GM20431 (cell line): ENCODE measurements around the gene CACNG6.
"Not testable (repeated sequence)": the region's sequence is repeated elsewhere in the genome, so short reads cannot be mapped to it uniquely, and the experiment has no call there.

ENCODE experiments used
- in situ Hi-C: fragments of 300-500 bp; cut with MseI, MboI; formaldehyde crosslinking; loops from one replicate; pipeline ENCODE4 v1.15.0; 2020; ENCODE audit warnings: low sequenced_read_pairs; ENCODE audit not compliant: unreplicated experiment

Gene CACNG6, protein sequence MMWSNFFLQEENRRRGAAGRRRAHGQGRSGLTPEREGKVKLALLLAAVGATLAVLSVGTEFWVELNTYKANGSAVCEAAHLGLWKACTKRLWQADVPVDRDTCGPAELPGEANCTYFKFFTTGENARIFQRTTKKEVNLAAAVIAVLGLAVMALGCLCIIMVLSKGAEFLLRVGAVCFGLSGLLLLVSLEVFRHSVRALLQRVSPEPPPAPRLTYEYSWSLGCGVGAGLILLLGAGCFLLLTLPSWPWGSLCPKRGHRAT

DNA sequence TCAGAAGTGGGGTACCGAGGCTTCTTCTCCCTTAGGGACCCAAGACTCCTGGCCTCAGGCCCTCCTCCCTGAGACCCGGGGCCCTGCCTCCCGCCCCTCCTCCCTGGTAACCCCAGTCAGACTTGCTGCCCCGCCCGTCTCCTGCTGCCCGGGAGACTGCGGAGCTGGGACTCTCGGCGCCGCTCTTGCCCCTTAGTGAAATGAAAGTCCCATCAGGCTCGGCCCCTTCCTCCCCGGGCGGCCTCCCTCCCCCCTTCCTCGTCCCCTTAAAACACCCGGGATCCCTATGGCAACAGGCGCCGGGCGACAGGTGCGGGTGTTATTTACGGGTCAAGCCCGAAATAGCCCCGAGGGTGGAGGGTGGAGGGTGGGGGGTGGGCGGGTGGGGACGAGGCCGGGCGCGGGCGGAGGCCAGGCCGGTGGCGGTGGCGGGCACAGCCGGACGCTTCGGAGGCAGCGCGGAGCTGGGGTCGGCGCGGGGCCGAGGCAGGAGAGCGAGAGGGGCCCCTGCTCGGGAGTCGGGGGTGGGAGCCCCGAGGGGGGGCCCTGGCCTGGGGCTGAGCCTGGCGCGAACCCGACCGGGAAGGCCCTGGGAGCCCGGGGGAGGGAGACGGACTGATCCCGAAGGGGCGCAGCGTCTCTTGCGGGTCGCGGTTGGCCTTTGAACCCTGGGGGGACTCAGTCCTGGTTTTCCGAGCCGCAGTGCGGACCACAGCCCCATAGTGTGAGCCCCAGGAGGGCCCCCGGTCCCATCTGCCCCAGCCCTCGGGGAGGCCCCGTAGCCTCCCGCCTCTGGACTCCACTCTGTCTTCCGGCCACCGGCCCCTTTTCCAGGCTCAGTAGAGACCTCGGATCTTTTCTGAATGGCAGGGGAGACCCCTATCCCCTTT is at the start of gene CACNG6:
Gene CACNG6 (plus strand): TSS at position 414 of the 890 bp plus-strand sequence. CDS start 1,241 bp downstream, outside the sequence.
- in situ Hi-C loops: no loop called here

DNA sequence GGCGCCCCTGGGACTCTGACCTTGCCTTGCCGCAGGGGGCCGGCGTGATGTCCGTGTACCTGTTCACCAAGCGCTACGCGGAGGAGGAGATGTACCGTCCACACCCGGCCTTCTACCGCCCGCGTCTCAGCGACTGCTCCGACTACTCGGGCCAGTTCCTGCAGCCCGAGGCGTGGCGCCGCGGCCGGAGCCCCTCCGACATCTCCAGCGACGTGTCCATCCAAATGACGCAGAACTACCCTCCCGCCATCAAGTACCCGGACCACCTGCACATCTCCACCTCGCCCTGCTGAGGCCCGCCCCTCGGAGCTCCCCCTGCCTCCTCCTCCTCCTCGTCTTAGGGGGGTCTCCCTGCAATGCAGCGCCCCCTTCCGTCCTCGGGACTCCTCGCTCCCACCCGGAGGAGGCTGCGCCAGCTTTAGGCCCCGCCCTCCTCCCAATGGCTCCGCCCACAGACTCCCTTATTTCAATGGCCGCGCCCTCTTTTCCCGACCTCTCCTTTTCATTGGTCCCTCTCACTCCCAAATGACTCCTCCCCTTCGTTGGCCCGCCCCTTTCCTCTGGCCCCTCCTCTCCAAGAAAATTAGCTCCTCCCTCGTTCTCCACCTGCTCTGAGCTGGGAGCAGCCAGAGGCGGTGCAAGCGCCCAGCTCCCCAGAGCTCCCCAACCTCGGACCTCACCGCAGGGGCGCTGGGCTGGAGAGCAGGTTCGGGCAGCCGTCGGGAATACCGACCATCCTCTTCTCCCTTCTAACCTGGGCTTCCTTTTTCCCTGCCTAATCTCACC is 49.2 kb upstream of the CACNG6 start:
- in situ Hi-C loops: no loop called here

DNA sequence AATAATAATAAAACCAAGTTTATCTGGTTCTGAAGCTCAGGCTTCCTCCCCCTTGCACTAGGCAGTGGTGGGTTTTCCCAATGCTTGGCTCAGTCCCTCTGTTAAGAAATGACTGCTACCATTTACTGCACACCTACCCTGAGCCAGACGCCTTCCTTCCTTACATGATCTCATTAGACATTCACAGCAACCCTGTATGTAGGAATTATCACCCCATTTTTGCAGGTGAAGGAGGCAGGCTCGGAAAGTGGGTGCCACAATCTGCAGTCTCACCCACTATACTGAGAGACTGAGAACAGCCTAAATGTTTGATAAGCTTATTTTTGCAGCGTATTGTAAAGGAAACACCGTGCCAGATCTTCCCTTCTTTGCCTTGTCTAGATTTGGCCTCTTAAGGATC is 47.0 kb upstream of the CACNG6 start:
- in situ Hi-C loops: no loop called here

DNA sequence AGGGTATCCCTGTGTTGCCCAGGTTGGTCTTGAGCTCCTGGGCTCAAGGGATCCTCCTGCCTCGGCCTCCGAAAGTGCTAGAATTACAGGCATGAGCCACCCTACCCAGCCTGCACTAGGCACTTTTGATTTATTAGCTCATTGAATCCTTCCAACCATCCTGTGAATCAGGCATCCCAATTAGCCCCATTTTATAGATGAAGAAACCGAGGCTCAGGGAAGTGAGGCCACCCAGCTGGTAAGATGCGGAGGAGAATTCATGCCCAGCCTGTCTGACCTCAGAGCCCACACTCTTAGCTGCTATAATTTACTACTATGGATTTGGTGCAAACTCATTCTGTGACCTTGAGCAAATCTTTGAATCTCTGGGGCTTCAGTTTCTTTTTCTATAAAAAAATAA is 46.5 kb upstream of the CACNG6 start:
- in situ Hi-C loops: no loop called here

DNA sequence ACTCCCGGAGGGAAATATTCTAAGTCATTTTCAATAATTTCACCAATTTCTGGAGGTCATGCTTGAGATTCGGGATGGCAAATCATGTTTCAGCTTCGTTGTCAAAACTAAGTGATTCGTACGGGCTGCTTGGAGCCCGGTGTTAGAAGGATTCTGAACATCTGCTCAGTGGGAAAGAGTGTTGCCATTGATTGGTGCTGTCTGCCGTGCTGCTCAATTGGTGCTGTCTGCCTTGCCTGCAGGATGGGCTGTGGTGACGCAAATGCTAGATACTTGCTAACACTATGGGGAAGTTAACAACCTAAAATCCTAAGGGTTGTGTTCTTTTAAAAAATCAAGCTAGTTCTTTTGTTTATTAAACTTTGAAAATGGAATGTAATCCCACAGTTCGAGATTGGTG is 46.0 kb upstream of the CACNG6 start:
- in situ Hi-C loops: no loop called here

DNA sequence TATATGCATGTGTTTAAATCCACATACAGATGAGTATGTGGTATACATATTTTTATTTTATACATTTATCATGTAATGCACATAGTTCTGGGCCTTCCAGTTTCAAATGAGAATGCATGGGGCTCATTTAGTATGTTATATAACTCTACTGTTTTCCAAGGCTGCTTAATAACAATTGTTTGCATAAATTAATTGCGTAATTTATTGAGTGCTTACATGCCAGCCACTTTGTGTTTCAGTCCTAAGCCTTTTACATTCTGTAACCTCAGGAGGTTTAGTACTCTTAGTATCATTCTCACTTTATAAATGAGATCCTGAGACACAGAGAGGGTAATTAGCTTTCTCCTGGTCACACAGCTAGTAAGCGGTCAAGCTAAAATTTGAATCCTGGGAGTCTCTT is 45.4 kb upstream of the CACNG6 start:
- in situ Hi-C loops: no loop called here

DNA sequence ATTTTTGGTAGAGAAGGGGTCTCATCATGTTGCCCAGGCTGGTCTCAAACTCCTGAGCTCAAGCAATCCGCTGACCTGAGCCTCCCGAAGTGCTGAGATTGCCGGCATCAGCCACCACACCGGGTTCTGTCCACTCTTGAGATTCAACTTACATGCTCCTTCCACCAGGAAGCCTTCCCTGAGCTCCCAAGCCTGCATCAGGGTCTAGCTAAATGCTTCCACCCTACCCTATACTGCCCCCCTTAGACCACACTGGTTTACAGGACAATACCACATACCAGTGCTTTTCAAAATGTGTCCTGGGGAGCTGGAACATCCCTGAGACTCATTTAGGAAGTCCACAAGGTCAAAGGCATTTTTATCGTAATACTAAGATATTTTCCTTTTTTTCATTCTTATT is 43.8 kb upstream of the CACNG6 start:
- in situ Hi-C loops: no loop called here

DNA sequence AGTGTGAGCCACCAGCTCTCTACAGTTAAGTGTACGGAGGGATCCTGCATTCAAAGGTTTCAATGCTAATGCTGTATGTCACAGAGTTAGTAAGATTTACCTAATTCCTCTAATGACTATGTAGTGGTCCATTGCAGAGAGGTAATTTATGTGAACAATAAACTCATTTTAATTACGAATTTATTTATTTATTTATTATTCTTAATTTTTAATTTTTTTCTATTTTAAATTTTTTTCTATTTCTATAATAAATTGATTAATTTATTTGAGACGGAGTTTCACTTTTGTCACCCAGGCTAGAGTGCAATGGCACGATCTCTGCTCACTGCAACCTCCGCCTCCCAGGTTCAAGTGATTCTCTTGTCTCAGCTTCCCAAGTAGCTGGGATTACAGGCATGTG is 42.8 kb upstream of the CACNG6 start:
- in situ Hi-C loops: not testable (repeated sequence)

DNA sequence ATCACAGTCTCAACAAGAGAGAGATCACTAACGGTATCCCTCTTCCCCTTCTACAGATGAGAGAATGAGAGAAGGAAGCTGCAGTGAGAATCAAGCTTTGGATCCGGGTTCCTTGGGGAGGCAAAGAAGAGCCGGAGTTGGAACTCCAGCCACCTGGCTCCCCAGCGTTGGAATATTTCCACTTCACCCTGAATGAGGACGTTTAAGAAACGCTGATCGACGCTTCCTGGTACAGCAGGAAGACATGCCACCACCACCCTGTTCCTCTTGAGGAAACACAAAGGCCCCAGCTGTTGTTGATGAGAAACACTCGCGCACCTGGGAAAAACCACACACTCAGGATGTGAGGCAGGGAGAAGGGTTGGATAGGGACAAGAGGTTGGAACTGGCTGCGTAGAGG is 40.0 kb upstream of the CACNG6 start:
- in situ Hi-C loops: no loop called here

DNA sequence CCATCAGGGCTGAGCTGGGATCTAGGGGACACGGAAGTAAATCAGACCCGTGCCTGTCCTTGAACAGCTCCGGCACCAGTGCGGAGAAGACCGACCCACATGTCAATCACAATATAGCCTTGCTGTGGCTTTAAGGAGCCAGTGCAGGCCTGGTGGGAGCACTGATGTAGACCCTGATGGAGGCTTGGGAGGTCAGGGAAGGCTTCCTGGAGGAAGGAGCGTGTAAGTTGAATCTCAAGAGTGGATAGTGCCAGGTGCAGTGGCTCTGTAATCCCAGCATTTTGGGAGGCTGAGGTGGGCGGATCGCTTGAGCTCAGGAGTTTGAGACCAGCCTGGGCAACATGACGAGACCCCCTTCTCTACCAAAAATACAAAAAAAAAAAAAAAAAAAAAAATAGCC is 39.5 kb upstream of the CACNG6 start:
- in situ Hi-C loops: no loop called here

DNA sequence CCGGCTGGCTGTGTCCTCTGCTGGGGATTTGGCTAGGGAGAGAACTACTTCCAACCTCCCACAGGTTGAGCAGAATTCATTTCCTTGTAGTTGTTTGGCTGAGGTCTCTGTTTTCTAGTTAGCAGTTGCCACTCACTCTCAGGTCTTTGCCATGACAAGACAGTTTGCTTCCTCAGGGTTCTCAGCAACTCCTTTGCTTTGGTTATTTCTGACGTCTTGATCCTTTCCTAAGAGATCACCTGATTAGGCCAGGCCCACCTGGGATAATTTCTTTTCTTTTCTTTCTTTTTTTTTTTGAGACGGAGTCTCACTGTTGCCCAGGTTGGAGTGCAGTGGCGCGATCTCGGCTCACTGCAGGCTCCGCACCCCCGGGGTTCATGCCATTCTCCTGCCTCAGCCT is 38.1 kb upstream of the CACNG6 start:
- in situ Hi-C loops: no loop called here

DNA sequence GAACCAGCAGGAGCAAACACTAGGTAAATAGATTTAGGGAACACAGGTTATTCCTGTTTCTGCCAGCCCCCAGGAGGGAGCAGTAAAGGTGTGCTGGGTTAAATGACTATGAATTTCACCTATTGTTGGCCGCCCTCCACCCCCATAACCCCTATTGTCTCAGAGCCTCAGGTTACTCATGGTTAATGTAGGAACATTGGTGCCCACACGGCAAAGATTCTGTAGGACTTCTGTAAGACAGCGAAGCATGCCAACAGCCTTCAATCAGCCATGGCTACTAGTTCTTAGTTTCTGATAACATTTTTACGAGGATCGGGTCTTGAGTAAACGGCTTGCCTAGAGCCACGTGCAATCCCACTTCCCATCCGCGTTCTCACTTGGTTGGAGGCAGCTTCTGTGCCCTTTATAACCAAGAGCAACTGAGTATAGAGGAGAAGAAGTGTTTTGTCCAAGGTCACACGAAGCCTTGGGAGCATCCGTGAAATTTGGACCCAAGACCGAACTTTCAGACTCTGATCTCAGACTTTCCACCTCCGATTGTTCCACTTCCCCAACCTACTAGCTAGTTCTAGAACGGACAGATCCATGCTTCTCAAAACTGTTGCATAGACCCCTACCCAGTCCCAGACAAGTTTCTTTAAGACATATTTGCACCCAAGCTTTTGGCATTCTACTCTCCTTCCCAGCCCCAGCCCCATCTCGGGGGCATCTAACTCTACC is 33.8 kb upstream of the CACNG6 start:
- in situ Hi-C loops: no loop called here

DNA sequence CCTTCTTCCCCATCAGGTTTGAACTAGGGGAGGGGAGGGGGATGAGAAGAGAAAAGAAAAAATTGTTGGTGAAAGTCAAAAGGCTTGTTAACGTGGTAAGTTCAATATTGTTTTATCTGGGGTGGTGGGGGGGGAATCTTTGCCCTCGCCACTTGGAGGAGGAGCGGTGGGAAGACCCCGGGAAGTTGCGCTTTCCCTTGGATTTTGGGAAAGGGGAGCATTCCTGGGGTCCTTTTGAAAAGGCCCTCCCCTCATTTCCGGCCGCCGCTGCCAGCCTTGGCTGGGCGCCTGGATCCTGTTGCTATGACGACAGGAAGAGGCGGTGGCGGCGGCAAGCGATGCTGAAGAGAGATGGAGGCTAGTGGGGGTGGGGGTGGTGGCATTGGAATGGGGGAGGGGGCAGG is 33.3 kb upstream of the CACNG6 start:
- in situ Hi-C loops: no loop called here

DNA sequence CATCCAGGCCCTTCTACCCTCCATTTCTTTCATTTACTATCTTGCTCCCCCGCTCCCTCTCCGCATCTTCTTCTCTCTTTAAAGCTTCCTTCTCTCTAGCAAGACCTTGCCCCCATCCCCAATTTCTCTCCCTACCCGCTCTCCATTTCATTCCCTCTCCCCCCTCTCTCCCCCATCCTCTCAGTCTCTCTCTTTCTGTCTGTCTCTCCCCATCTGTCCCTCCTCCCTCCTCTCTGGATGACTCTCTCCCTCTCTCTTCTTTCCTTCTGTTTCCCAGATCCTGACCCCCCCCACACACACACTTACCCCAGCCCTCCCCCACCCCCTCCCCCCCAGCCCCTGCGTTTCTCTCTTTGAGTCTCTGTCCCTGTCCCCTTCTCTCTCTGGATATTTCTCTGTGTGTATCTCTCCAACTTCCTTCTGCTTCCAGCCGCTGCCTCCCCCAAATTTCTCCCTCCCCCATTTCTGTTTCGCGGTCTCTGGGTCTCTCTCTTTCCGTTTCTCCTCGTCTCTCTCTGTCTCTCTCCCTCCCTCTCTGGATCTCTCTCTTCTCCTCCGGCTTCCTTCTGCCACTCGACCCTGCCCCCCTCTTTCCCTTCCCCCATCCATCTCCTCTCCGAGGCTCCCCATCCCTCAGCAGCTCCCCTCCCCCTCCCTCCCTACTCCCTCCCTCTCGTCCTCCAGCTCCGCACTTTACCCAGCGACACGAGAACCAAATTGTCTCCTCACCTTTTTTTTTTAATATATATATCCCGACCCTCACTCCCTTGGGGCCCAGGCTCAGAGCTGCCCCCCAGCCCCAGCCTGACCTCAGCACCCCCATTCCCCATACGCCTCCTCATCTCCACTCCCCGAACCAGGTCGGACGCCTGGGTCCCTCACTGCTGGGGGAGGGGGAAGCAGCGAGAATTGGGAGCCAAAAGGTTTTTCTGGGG is 32.3 kb upstream of the CACNG6 start:
- in situ Hi-C loops: no loop called here

DNA sequence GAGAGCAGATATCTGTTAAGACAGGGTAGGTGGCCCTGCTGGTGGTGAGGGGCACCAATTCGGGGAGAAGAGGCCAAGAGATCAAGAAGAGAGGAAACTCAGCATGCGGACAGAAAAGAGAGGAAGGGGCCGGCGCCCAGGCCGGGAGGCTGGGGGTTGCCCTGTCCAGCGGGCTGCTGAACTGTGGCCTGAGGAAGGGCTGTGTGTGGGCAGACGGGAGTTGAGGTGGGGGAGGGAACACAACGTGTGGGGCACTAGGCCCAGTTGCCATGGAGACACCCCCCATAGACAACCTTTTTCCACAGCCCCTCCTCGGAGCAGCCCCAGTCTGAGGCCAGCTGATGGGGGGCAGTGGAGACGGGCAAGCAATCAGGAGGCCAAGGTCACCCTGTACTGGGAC is 31.2 kb upstream of the CACNG6 start:
- in situ Hi-C loops: no loop called here

DNA sequence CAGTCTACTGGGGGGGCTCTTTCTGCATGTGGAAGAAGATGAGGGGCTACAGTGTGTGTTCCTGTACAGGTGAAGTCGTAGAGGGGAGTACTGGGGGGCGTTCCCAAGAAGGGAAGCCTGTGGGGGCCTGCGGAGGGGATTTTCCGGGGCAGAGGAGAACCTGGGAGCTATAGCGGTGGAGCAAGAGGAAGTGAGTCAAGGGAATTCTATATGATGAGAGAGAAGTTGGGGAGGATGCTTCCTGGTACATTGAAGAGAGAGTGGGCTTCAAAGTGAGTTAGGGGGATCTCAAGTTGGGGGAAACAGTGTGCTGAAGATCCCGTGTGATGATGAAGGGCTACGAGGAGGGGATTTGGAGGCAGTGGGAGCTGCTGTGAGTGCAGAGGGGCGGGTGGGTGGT is 30.6 kb upstream of the CACNG6 start:
- in situ Hi-C loops: no loop called here

DNA sequence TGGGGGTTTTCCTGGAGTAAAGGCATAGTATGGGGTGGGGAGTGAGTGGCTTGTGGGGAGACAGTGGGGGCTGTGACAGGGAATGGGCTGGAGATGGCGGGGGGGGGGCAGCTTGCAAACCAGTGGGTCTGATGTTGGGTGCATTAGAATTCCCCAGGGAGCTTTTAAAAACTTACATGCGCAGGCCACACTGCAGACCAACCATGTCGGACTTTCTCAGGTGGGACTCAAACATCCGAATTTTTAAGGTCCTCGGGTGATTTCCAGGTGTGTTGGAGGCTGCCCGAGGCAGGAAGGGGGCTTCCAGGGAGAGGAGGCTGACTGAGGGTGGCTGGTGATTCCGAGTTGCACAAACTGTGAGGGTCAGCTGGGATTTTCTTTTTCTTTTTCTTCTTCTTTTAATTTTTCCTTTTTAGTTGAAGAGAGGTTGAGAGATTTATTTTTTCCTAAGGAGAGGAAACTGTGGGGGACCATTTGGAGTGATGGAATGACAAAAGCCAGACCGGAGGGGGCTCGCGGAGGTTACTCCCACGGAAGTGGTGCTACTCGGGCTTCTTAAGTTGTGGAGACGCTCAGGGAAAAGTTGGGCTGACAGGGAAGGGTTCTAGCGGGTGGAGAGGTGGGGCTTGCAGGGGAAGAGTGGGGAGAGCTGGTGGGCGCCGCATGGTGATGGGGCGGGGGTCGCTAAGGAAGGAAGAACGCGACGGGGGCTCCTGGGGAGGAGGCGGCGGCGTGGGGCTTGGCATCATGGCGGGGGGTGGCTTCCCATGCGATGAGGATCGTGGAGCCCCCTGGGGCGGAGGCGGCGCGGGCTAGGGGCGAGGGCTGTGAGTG is 29.7 kb upstream of the CACNG6 start:
- in situ Hi-C loops: no loop called here

DNA sequence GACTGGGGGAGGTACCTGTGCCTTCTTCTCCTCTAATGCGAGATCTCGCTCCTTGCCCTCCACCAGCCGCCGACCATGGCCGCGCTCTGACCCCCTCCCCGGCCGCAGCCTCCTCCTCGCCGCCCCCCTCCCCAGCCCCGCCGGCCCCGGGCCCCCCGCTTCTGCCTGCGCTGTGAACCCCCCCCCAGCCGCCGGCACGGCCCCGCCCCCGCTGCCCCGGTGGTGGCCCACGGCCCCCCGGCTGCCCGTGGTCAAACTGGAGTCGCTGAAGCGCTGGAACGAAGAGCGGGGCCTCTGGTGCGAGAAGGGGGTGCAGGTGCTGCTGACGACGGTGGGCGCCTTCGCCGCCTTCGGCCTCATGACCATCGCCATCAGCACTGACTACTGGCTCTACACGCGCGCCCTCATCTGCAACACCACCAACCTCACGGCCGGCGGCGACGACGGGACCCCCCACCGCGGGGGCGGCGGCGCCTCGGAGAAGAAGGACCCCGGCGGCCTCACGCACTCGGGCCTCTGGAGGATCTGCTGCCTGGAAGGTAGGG is 28.5 kb upstream of the CACNG6 start, which contains the start of gene CACNG8:
Gene CACNG8 (plus strand): TSS at position 51 of the 545 bp plus-strand sequence.
- in situ Hi-C loops: no loop called here
